Measurements from ENCODE around the gene BCL2L12.

DNA sequence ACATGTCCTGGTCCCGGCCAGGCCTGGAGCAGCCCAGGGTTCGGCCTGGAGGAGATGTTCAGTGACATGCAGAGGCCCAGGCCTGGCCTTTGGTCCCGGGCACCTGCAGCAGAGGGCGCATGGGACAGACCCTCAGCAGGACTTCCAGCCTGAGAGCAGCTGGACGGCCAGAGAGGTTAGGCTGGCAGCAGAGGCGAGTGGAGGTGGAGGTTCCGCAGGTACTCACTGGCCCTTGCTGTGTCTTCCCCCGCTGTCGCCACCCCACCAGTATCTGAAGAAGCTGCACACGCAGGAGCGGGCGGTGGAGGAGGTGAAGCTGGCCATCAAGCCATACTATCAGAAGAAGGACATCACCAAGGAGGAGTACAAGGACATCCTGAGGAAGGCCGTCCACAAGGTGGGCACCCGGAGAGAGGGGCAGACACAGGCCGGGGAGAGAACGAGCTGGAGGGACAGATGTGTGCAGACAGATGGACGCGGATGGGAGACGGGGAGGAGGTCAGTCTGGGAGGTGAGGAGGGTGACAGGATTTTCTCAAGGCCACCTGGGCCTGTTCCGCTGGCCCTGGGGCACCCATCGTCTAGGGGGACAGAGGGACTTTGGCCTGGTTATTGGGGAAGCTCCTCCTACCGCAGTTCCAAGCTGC, 8.1 kb upstream of the BCL2L12 start:
- TF ChIP-seq POLR2AphosphoS5 (IDR thresholded peaks at IDR 0.05; ENCODE audit: low read depth, low read length) = no peak
- TF ChIP-seq, protein P1, sequence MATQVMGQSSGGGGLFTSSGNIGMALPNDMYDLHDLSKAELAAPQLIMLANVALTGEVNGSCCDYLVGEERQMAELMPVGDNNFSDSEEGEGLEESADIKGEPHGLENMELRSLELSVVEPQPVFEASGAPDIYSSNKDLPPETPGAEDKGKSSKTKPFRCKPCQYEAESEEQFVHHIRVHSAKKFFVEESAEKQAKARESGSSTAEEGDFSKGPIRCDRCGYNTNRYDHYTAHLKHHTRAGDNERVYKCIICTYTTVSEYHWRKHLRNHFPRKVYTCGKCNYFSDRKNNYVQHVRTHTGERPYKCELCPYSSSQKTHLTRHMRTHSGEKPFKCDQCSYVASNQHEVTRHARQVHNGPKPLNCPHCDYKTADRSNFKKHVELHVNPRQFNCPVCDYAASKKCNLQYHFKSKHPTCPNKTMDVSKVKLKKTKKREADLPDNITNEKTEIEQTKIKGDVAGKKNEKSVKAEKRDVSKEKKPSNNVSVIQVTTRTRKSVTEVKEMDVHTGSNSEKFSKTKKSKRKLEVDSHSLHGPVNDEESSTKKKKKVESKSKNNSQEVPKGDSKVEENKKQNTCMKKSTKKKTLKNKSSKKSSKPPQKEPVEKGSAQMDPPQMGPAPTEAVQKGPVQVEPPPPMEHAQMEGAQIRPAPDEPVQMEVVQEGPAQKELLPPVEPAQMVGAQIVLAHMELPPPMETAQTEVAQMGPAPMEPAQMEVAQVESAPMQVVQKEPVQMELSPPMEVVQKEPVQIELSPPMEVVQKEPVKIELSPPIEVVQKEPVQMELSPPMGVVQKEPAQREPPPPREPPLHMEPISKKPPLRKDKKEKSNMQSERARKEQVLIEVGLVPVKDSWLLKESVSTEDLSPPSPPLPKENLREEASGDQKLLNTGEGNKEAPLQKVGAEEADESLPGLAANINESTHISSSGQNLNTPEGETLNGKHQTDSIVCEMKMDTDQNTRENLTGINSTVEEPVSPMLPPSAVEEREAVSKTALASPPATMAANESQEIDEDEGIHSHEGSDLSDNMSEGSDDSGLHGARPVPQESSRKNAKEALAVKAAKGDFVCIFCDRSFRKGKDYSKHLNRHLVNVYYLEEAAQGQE (IDR thresholded peaks at IDR 0.05; ENCODE audit: insufficient read depth in 1 of 2, low read depth in 2 of 2, low read length in 2 of 2) = no peak
- TF ChIP-seq FOXP2 (optimal IDR thresholded peaks at IDR 0.05; ENCODE audit: borderline replicate concordance, extremely low read depth, extremely low read length, insufficient read depth) = no peak
- no peak for TF ChIP-seq TAF1 (IDR thresholded peaks at IDR 0.05; ENCODE audit: borderline replicate concordance, insufficient read depth, low read length)
- TF ChIP-seq SIN3A (IDR thresholded peaks at IDR 0.05; ENCODE audit: borderline replicate concordance, insufficient read depth, low read length) = no peak

Measured in PFSK-1 (cell line).